SW 1271 (cell line): ENCODE results near the gene AKIRIN2.
A peak's percentile ranks its signal among the peaks of the same experiment; 100 is the strongest.
"Not testable (repeated sequence)": the region's sequence is repeated elsewhere in the genome, so short reads cannot be mapped to it uniquely, and the experiment has no call there.

Source experiments
- DNase-seq, 2 experiments: peaks; one replicate each; lab custom pipeline; 2025; lab: John Stamatoyannopoulos, UW

The AKIRIN2 gene

GRCh38 chr6:87718662-87719433 lies 16.8 kb upstream of the AKIRIN2 start:
- no peak for DNase-seq

GRCh38 chr6:87716928-87717614 lies 15.0 kb upstream of the AKIRIN2 start:
- no peak for DNase-seq

DNA sequence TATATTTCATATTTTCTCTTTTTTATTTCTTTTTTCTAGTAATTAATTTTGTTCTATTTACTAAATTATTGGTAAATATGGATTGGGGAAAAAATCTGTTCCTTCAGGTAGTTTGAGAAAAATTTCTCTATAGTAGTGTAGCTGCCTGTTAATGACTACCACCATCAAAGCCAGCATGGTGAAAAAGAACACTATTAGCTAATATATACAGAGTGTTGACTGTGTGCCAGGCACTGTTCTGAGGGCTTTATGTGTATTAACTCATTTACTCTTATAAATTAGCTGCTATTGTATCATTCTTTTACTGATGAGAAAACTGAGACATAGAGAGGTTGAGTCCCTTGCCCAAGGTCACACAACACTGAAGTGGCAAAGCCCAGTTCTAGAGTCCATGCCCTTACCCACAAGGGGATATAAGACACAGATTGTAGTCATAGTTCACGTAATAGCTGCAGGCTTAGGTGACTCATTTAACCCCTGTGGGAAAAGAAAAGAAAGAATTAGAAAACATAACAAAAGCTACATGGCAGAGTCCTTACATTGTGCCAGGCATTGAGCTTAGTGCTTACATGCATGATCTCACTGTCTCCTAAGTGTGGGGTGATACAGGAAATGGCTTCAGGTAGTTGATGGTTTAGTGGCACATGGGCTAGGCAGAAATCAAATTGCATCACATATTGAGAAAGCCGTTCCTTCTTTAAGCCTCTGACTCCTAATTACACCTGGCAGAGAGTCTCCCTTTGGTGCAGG lies 12.2 kb upstream of the AKIRIN2 start:
- DNase-seq, result peak in 1 of 2 experiments; percentile 10

GRCh38 chr6:87712713-87713112 lies 10.7 kb upstream of the AKIRIN2 start:
- not testable (repeated sequence) for DNase-seq

DNA sequence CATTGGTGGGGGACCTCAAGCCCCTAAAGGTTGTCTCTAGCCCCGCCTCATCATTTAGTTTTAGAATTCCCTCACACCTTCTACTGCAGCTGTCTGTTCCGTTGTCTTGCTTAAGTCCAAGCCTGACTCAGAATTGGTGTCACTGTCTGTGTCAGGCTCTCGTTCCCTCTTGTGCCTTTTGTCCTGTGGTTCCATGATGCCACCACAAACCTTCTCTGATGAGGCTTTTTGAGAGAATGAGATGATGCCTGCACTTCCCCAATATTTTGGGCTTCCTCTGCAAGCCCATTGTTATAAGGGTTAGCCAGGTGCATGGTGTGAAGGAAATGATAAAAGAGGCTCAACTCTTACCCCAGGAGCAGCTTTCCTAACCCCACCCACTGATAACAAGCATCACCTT lies 8.1 kb upstream of the AKIRIN2 start:
- no peak for DNase-seq

DNA sequence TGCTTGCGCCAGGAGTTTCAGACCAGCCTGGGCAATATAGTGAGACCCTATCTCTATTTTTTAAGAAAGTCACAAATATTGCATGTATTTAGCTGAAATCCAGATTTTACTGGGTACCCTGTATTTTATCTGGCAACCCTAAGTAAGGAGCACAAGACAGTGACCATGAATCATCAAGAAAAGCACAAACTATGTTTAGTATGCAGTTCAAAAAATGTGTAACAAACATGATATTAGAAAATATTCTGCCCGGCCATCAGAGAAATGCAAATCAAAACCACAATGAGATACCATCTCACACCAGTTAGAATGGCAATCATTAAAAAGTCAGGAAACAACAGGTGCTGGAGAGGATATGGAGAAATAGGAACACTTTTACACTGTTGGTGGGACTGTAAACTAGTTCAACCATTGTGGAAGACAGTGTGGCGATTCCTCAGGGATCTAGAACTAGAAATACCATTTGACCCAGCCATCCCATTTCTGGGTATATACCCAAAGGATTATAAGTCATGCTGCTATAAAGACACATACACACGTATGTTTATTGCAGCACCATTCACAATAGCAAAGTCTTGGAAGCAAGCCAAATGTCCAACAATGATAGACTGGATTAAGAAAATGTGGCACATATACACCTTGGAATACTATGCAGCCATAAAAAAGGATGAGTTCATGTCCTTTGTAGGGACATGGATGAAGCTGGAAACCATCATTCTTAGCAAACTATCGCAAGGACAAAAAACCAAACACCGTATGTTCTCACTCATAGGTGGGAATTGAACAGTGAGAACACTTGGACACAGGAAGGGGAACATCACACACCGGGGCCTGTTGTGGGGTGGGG lies 6.8 kb upstream of the AKIRIN2 start:
- not testable (repeated sequence) for DNase-seq

DNA sequence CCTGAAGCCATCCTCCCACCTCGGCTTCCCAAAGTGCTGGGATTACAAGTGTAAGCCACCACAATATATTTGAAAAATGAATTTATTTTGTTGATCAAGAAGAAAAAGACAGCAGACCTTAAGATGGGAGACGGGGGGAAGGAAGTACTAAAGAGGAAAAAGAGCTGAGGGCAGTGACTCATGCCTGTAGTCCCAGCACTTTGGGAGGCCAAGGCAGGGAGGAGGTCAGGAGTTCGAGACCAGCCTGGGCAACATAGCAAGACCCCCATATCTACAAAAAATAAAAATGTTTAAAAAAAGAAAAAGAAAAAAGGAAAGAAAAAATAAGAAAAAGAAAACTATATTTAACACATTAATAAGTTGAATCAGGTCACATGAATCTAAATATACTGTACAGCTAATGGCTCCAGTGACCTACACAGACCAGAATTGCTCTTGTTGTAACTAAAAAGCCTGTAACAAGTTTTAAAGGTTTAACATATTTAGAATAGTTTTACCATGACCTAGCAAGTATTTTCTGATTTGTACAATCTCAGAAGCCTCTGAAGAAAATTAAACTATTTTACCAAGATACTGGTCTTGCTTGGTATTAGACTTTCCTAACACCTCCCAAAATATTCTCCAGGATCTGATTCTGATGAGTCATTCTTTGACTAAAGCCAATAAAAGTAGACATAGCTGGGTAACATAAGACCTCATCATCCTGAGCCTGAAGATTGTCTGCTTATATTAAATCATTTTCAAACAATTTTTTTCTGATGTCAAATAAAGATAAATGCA lies 4.3 kb upstream of the AKIRIN2 start:
- no peak for DNase-seq

GRCh38 chr6:87705070-87705691 lies 3.1 kb upstream of the AKIRIN2 start:
- DNase-seq, result no peak

DNA sequence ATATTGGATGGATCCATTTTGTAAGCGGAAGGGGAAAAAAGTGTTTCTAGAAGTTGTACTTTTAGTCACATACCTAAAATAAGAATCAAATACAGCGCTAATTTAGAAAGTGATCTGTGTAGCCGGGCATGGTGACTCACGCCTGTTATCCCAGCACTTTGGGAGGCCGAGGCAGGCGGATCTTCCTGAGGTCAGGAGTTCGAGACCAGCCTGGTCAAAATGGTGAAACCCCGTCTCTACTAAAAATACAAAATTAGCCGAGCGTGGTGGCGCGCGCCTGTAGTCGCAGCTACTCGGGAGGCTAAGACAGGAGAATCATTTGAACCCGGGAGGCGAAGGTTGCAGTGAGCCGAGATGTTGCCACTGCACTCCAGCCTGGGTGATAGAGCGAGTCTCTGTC lies 1.0 kb upstream of the AKIRIN2 start:
- not testable (repeated sequence) for DNase-seq

DNA sequence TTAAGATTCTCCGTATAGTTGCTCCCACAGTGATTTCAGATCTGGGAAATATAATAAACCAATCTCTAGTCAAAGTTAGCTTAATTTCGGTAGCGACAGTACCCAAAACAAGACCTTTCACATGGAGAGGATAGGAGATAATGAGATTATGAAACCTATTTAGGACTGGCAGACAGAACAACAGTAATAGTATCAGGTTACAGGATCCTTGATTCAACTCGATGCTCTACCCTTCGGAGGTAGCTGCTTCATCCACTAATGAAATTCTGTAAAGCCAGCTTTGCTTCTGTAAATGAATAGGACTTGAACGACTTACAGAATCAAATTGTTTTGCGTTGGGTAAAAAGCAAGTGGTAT lies 534 bp upstream of the AKIRIN2 start:
- DNase-seq, result no peak

DNA sequence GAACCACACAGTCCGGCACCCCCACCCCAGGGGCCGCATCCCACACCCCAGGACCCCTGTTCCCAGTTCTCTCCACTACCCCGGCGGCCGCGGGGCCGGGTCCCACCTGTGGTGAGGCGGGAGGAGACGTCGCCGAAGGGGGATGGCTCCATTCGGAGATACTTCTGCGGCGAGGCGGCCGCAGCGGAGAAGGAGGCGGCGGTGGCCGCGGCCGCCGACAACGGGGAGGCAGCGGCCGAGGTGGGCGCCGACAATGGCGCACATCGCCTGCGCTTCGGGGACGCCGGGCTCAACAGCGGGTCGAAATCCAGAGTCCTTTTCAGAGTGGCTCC lies 723 bp downstream of the AKIRIN2 start:
- DNase-seq, result no peak

DNA sequence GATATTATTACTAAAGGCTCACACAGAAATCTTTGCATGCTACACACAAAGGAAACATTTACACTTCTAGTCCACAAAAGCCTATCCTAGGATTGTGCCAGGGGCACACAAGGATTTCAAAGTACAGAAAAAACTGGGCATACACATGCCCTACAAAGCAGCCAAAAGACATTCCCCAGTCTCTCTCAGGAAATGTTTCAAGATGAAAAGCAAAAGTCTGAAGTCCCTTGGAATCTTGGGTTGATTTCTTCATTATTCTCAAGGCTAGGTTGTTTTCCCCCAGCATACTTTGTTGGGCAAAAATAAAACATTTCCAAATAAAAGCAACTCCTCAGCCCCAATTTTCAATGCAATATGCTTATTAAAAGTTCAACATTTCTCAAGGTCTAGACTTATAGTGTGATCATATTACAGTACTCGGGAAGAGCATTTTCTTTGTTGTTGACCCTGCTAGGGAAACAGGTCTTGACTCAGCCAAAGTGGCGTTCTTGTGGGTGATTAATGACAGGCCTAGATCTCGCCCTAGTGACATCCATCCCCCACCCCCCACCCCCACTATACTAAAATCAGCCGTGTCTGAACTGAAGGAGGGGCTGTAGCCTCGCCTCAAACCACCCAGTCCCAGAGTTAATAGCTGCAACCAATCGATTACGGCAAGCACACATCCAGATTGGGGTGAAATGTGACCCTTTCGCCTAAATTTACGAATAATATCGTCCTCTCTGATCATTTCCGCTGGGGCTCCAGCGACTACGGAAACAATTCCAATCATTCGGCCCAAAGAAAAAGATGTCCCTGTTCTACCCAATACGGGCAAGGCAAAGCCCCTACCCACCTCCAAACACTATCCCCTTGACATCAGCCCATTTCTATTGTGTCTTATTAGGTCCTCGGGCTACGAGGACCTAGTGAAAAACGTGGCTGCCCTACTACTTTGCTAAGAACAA lies 1.4 kb downstream of the AKIRIN2 start:
- DNase-seq, result peak; percentile 48 to 67

DNA sequence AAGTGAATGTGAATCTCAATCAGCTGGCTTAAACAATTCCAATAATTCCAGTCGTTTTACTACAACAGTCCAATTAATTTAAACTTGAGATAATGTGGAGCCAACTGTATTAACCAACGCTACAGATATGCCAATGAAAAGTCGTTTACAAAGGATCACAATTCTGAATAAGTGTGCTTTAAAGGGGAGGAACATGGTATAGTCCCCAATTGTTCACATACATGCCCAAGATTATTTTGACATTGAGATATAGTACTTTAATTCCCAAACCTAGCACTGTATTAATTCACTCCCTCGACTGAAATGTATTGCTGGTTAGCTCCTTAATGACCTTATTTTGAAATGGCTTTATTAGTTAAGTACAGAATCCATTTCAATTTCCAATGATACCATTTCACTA lies 2.5 kb downstream of the AKIRIN2 start:
- no peak for DNase-seq

- no peak for DNase-seq
Measured at GRCh38 chr6:87698547-87699006, 3.5 kb downstream of the AKIRIN2 start.

DNA sequence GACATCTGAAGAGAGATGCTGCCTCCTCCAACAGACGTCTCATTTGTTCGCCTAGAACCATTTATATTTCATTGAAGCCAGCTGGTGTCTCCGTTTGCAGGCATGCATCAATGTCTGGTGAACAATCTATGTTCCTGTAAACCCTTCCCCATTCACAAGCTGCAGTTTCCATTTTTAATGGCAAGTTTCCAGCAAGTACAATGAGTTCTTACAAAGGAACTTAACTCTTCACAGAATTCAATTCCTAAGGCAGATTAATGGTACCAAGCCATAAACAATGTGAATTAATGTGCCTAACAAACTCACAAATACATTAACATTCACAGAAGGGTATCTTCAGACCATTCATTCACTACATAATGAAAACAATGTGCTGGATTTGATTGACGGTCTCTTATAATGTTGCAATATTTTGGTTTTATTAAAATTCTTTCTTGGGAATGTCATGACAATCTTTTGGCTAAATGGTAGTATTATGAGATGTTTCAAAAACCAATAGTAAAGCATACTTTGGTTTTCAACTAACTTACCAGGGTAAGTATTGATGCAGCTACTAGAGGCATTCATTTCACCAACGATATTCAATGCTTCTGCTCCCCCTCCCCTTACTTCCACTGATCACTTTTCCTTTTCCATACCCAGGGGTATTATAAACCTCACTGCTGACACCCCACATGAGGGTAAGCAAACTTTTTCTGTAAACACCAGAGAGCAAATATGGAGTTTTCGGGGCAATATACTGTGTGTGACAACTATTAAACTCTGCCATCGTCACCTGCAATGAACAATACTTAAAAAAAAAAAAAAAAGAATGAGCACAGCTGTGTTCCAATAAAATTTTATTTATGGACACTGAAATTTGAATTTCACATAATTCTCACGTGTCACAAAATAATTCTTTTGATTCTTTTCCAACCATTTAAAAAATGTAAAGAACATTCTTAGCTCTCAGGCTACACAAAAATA lies 4.2 kb downstream of the AKIRIN2 start:
- DNase-seq, result no peak

GRCh38 chr6:87696817-87697216 lies 5.2 kb downstream of the AKIRIN2 start:
- DNase-seq, result not testable (repeated sequence)

DNA sequence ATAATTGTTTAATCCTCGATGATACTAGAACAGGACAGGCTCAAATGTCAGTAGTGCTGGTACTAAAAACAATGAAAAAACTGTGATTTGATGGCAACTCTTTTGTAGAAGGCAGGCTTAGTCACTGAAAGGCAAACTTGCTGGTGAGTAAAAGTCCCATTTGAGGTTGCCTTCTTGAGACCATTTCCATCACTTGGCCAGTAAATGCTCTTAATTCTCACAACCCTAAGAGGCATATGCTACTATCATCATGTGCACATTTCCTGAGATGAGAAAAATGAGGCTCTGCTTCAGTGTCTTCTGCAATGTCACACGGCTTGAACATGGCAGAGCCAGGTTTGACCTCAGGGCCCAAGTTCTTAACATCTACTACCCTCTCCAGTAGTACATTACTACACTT lies 9.9 kb downstream of the AKIRIN2 start:
- no peak for DNase-seq

GRCh38 chr6:87690441-87690840 lies 11.6 kb downstream of the AKIRIN2 start:
- no peak for DNase-seq
